WTC11 (cell line): ENCODE results near the gene ANO9. TPM values are rescaled to one million over a fixed set of nuclear protein-coding genes. Genes with fewer than 3 reads are reported as not detected.
A peak's percentile ranks its signal among the peaks of the same experiment; 100 is the strongest.

Experiments
- AR ChIP-seq: fragments of 250-450 bp; sonication (Bioruptor Pico); IDR thresholded peaks from 2 replicates; pipeline ENCODE4 v1.9.0; 2021; ENCODE audit warnings: mild to moderate bottlenecking
- ESRRA ChIP-seq: sonication (generic); formaldehyde crosslinking; IDR thresholded peaks from 2 replicates; pipeline ENCODE4 v1.8.1; 2022; ENCODE audit warnings: mild to moderate bottlenecking, missing genetic modification reagents, borderline replicate concordance
- FOXP1 ChIP-seq: sonication (generic); formaldehyde crosslinking; IDR thresholded peaks from 2 replicates; pipeline ENCODE4 v1.8.0; 2022; ENCODE audit warnings: missing genetic modification reagents, mild to moderate bottlenecking, moderate library complexity, borderline replicate concordance
- IRF2 ChIP-seq: sonication (generic); formaldehyde crosslinking; IDR thresholded peaks from 2 replicates; pipeline ENCODE4 v1.8.0; 2022; ENCODE audit warnings: low read depth, missing genetic modification reagents, borderline replicate concordance
- MXD4 ChIP-seq: fragments of 250-450 bp; sonication (Bioruptor Pico); IDR thresholded peaks from 2 replicates; pipeline ENCODE4 v1.8.0; 2021; ENCODE audit warnings: mild to moderate bottlenecking, moderate library complexity, borderline replicate concordance
- RORB ChIP-seq: fragments of 250-450 bp; sonication (Bioruptor Pico); IDR thresholded peaks from 2 replicates; pipeline ENCODE4 v1.9.0; 2021; ENCODE audit warnings: mild to moderate bottlenecking
- TEAD4 ChIP-seq: sonication (generic); formaldehyde crosslinking; IDR thresholded peaks from 2 replicates; pipeline ENCODE4 v1.8.0; 2022; ENCODE audit warnings: mild to moderate bottlenecking, missing genetic modification reagents
- ZNF138 ChIP-seq: sonication (generic); formaldehyde crosslinking; conservative IDR thresholded peaks from 2 replicates; pipeline ENCODE4 v1.8.1; 2022; ENCODE audit warnings: mild to moderate bottlenecking, moderate library complexity, missing genetic modification reagents
- ZNF219 ChIP-seq: sonication (generic); formaldehyde crosslinking; IDR thresholded peaks from 2 replicates; pipeline ENCODE4 v1.8.0; 2023; ENCODE audit warnings: missing genetic modification reagents, mild to moderate bottlenecking, borderline replicate concordance
- ZNF232 ChIP-seq: sonication (generic); formaldehyde crosslinking; IDR thresholded peaks from 2 replicates; pipeline ENCODE4 v1.8.0; 2022; ENCODE audit warnings: mild to moderate bottlenecking, missing genetic modification reagents
- ZNF425 ChIP-seq: fragments of 250-450 bp; sonication (Bioruptor Pico); conservative IDR thresholded peaks from 2 replicates; pipeline ENCODE4 v1.9.0; 2021; ENCODE audit warnings: mild to moderate bottlenecking
- ZNF671 ChIP-seq: fragments of 250-450 bp; sonication (Bioruptor Pico); IDR thresholded peaks from 2 replicates; pipeline ENCODE4 v1.8.0; 2021; ENCODE audit warnings: mild to moderate bottlenecking
- total RNA-seq: library from RNA; stranded (reverse); gene quantifications from 3 replicates; pipeline ENCODE4 v1.2.3, GENCODE V29; 2021
- TF ChIP-seq, protein P1 (sequence below): sonication (generic); formaldehyde crosslinking; IDR thresholded peaks from 2 replicates; pipeline ENCODE4 v1.8.1; 2023; ENCODE audit warnings: mild to moderate bottlenecking, missing genetic modification reagents
- TF ChIP-seq, protein P2 (sequence below): sonication (generic); formaldehyde crosslinking; IDR thresholded peaks from 2 replicates; pipeline ENCODE4 v1.8.0; 2023; ENCODE audit warnings: missing genetic modification reagents, mild to moderate bottlenecking, borderline replicate concordance
- TF ChIP-seq, protein P3 (sequence below): sonication (generic); formaldehyde crosslinking; IDR thresholded peaks from 2 replicates; pipeline ENCODE4 v1.8.0; 2022; ENCODE audit warnings: missing genetic modification reagents
- TF ChIP-seq, protein P4 (sequence below): sonication (generic); formaldehyde crosslinking; IDR thresholded peaks from 2 replicates; pipeline ENCODE4 v1.8.1; 2022; ENCODE audit warnings: mild to moderate bottlenecking, missing genetic modification reagents, moderate library complexity, borderline replicate concordance
- TF ChIP-seq, protein P5 (sequence below): sonication (generic); formaldehyde crosslinking; IDR thresholded peaks from 2 replicates; pipeline ENCODE4 v1.8.1; 2022; ENCODE audit warnings: low read depth, missing genetic modification reagents, borderline replicate concordance

Gene ANO9
- total RNA-seq, 1 experiment from 2014 or later: 13.2 TPM

- TF ChIP-seq ZNF425 (CRISPR knock-in tag): no peak
- TF ChIP-seq, protein P1, sequence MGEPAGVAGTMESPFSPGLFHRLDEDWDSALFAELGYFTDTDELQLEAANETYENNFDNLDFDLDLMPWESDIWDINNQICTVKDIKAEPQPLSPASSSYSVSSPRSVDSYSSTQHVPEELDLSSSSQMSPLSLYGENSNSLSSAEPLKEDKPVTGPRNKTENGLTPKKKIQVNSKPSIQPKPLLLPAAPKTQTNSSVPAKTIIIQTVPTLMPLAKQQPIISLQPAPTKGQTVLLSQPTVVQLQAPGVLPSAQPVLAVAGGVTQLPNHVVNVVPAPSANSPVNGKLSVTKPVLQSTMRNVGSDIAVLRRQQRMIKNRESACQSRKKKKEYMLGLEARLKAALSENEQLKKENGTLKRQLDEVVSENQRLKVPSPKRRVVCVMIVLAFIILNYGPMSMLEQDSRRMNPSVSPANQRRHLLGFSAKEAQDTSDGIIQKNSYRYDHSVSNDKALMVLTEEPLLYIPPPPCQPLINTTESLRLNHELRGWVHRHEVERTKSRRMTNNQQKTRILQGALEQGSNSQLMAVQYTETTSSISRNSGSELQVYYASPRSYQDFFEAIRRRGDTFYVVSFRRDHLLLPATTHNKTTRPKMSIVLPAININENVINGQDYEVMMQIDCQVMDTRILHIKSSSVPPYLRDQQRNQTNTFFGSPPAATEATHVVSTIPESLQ (CRISPR knock-in tag): no peak
- TF ChIP-seq IRF2 (CRISPR knock-in tag): no peak
- no peak for TF ChIP-seq ZNF232 (CRISPR knock-in tag)
- no peak for TF ChIP-seq ZNF671 (CRISPR knock-in tag)
- TF ChIP-seq, protein P2, sequence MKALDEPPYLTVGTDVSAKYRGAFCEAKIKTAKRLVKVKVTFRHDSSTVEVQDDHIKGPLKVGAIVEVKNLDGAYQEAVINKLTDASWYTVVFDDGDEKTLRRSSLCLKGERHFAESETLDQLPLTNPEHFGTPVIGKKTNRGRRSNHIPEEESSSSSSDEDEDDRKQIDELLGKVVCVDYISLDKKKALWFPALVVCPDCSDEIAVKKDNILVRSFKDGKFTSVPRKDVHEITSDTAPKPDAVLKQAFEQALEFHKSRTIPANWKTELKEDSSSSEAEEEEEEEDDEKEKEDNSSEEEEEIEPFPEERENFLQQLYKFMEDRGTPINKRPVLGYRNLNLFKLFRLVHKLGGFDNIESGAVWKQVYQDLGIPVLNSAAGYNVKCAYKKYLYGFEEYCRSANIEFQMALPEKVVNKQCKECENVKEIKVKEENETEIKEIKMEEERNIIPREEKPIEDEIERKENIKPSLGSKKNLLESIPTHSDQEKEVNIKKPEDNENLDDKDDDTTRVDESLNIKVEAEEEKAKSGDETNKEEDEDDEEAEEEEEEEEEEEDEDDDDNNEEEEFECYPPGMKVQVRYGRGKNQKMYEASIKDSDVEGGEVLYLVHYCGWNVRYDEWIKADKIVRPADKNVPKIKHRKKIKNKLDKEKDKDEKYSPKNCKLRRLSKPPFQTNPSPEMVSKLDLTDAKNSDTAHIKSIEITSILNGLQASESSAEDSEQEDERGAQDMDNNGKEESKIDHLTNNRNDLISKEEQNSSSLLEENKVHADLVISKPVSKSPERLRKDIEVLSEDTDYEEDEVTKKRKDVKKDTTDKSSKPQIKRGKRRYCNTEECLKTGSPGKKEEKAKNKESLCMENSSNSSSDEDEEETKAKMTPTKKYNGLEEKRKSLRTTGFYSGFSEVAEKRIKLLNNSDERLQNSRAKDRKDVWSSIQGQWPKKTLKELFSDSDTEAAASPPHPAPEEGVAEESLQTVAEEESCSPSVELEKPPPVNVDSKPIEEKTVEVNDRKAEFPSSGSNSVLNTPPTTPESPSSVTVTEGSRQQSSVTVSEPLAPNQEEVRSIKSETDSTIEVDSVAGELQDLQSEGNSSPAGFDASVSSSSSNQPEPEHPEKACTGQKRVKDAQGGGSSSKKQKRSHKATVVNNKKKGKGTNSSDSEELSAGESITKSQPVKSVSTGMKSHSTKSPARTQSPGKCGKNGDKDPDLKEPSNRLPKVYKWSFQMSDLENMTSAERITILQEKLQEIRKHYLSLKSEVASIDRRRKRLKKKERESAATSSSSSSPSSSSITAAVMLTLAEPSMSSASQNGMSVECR (CRISPR knock-in tag): no peak
- TF ChIP-seq ZNF219 (CRISPR knock-in tag): no peak
- TF ChIP-seq AR: no peak
- TF ChIP-seq TEAD4 (CRISPR knock-in tag): no peak
- TF ChIP-seq, protein P3, sequence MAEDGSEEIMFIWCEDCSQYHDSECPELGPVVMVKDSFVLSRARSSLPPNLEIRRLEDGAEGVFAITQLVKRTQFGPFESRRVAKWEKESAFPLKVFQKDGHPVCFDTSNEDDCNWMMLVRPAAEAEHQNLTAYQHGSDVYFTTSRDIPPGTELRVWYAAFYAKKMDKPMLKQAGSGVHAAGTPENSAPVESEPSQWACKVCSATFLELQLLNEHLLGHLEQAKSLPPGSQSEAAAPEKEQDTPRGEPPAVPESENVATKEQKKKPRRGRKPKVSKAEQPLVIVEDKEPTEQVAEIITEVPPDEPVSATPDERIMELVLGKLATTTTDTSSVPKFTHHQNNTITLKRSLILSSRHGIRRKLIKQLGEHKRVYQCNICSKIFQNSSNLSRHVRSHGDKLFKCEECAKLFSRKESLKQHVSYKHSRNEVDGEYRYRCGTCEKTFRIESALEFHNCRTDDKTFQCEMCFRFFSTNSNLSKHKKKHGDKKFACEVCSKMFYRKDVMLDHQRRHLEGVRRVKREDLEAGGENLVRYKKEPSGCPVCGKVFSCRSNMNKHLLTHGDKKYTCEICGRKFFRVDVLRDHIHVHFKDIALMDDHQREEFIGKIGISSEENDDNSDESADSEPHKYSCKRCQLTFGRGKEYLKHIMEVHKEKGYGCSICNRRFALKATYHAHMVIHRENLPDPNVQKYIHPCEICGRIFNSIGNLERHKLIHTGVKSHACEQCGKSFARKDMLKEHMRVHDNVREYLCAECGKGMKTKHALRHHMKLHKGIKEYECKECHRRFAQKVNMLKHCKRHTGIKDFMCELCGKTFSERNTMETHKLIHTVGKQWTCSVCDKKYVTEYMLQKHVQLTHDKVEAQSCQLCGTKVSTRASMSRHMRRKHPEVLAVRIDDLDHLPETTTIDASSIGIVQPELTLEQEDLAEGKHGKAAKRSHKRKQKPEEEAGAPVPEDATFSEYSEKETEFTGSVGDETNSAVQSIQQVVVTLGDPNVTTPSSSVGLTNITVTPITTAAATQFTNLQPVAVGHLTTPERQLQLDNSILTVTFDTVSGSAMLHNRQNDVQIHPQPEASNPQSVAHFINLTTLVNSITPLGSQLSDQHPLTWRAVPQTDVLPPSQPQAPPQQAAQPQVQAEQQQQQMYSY (CRISPR knock-in tag): 0 out of 2 replicates have a peak, but pooled peaks have one; percentile 11
- TF ChIP-seq MXD4: no peak
- TF ChIP-seq FOXP1 (CRISPR knock-in tag): no peak; the same call in 1 of the 2 replicates
- no peak for TF ChIP-seq ESRRA (CRISPR knock-in tag)
- TF ChIP-seq, protein P4, sequence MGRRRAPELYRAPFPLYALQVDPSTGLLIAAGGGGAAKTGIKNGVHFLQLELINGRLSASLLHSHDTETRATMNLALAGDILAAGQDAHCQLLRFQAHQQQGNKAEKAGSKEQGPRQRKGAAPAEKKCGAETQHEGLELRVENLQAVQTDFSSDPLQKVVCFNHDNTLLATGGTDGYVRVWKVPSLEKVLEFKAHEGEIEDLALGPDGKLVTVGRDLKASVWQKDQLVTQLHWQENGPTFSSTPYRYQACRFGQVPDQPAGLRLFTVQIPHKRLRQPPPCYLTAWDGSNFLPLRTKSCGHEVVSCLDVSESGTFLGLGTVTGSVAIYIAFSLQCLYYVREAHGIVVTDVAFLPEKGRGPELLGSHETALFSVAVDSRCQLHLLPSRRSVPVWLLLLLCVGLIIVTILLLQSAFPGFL: no peak
- TF ChIP-seq, protein P5, sequence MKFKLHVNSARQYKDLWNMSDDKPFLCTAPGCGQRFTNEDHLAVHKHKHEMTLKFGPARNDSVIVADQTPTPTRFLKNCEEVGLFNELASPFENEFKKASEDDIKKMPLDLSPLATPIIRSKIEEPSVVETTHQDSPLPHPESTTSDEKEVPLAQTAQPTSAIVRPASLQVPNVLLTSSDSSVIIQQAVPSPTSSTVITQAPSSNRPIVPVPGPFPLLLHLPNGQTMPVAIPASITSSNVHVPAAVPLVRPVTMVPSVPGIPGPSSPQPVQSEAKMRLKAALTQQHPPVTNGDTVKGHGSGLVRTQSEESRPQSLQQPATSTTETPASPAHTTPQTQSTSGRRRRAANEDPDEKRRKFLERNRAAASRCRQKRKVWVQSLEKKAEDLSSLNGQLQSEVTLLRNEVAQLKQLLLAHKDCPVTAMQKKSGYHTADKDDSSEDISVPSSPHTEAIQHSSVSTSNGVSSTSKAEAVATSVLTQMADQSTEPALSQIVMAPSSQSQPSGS (CRISPR knock-in tag): no peak
- TF ChIP-seq RORB (CRISPR knock-in tag): no peak
- TF ChIP-seq ZNF138 (CRISPR knock-in tag): no peak
These were observed 6.3 kb upstream of the ANO9 start (continued) for GRCh38 chr11:447923-448731.
